Left renal pelvis (tissue), 4 donors: ENCODE data around the gene SAMHD1. TPM values are rescaled to one million over a fixed set of nuclear protein-coding genes. Genes with fewer than 3 reads are reported as not detected.
"Not testable (repeated sequence)": the region's sequence is repeated elsewhere in the genome, so short reads cannot be mapped to it uniquely, and the experiment has no call there.

Experiments
- DNase-seq, 4 donors: peaks; one replicate each; pipeline ENCODE4 v3.0.0-alpha.2; 2013; ENCODE audit warnings: low read depth in 4 of 4, low spot score in 3 of 4
- polyA plus RNA-seq, 4 donors: library from polyadenylated mRNA; unstranded; fragments of 120-200 nt; gene quantifications; one replicate each; pipeline ENCODE4 v1.2.1, GENCODE V29; 2013; ENCODE audit not compliant: insufficient read length in 4 of 4

SAMHD1 gene
- polyA plus RNA-seq = 10 to 100 TPM; 21.4 to 32.7 (median 26.3) TPM

GRCh38 chr20:36951198-36951978 is at the start of gene SAMHD1:
Gene SAMHD1 (minus strand): TSS chr20:36951708. CDS start chr20:36951643, 65 bp downstream.
- peak; percentile 86 to 90 (median 86) for DNase-seq

- DNase-seq = not testable (repeated sequence)
These were observed 48.7 kb upstream of the SAMHD1 start for GRCh38 chr20:37000171-37000570.

- DNase-seq = no peak
These were observed 47.1 kb upstream of the SAMHD1 start for GRCh38 chr20:36998652-36999051.

- DNase-seq = no peak
These were observed 45.6 kb upstream of the SAMHD1 start for GRCh38 chr20:36997121-36997520.

GRCh38 chr20:36994221-36994620 is 42.7 kb upstream of the SAMHD1 start:
- DNase-seq = not testable (repeated sequence)

- DNase-seq = no peak
These were observed 41.4 kb upstream of the SAMHD1 start for GRCh38 chr20:36992802-36993334.

- DNase-seq = no peak
These were observed 40.2 kb upstream of the SAMHD1 start for GRCh38 chr20:36991703-36992102.

GRCh38 chr20:36989797-36990196 is 38.3 kb upstream of the SAMHD1 start:
- DNase-seq = no peak

GRCh38 chr20:36988494-36988966 is 37.0 kb upstream of the SAMHD1 start:
- no peak for DNase-seq

GRCh38 chr20:36984257-36984638 is 32.7 kb upstream of the SAMHD1 start:
- no peak for DNase-seq

- no peak for DNase-seq
These were observed 23.8 kb upstream of the SAMHD1 start for GRCh38 chr20:36975099-36975818.

- no peak for DNase-seq
These were observed 23.2 kb upstream of the SAMHD1 start for GRCh38 chr20:36974660-36975059.

- DNase-seq = no peak
These were observed 19.6 kb upstream of the SAMHD1 start for GRCh38 chr20:36971103-36971502.

- no peak for DNase-seq
These were observed 18.1 kb upstream of the SAMHD1 start for GRCh38 chr20:36969478-36970186.

GRCh38 chr20:36969051-36969450 is 17.5 kb upstream of the SAMHD1 start:
- DNase-seq = no peak

GRCh38 chr20:36967636-36968035 is 16.1 kb upstream of the SAMHD1 start:
- DNase-seq = no peak

GRCh38 chr20:36966965-36967364 is 15.5 kb upstream of the SAMHD1 start:
- DNase-seq = not testable (repeated sequence)

GRCh38 chr20:36962354-36962941 is 10.9 kb upstream of the SAMHD1 start:
- not testable (repeated sequence) for DNase-seq

GRCh38 chr20:36959242-36959641 is 7.7 kb upstream of the SAMHD1 start:
- no peak for DNase-seq

GRCh38 chr20:36957875-36958667 is 6.6 kb upstream of the SAMHD1 start:
- DNase-seq = no peak
